ENCODE data around the gene CDCA3. TPM values are rescaled to one million over a fixed set of nuclear protein-coding genes. Genes with fewer than 3 reads are reported as not detected.

The CDCA3 gene
- polyA plus RNA-seq, 1 experiment, result 11.6 TPM

GRCh38 chr12:6833189-6833890 lies 17.7 kb downstream of the CDCA3 start:
- no peak for DNase-seq (ENCODE audit: low read depth, low spot score)
- TF ChIP-seq CTCF (IDR thresholded peaks at IDR 0.05; ENCODE audit: low read depth, low read length), result no peak
- no peak overlapping the region for H3K4me3 ChIP-seq (ENCODE audit: low read depth, low read length)
- H3K27ac ChIP-seq (ENCODE audit: low read depth, low read length), result no peak overlapping the region
- POLR2A ChIA-PET, result interaction anchor here (0.5 kb wide), 1 partner anchor 498 kb away, joined by 3 read pairs; no protein-coding TSS in a partner anchor
- no peaks in the 10 kb centered on the region for H3K27me3 ChIP-seq (ENCODE audit: control insufficient read depth, insufficient read depth, low read length)
- CTCF ChIA-PET, result interaction anchor here (0.5 to 3.0 kb wide), 5 partner anchors 8 to 98 kb away, joined by 3 to 27 read pairs (median 5); partner anchors contain the start of genes MLF2 and SPSB2
- no peaks in the 10 kb centered on the region; the same call in 1 of the 2 replicates for H3K9me3 ChIP-seq (ENCODE audit: control insufficient read depth, insufficient read depth, low read length)

GRCh38 chr12:6832125-6832524 lies 19.0 kb downstream of the CDCA3 start:
- Histone ChIP-seq H3K27ac (ENCODE audit: low read depth, low read length) (no peak overlapping the region), H3K9me3 (ENCODE audit: control insufficient read depth, insufficient read depth, low read length) (no peaks in the 10 kb centered on the region; the same call in 1 of the 2 replicates), H3K4me3 (ENCODE audit: low read depth, low read length) (no peak overlapping the region), H3K27me3 (ENCODE audit: control insufficient read depth, insufficient read depth, low read length) (no peaks in the 10 kb centered on the region)
- ChIA-PET POLR2A (interaction anchor here (0.6 to 1.0 kb wide), 2 partner anchors 20 to 183 kb away, joined by 3 to 4 read pairs; partner anchors contain the start of gene USP5), CTCF (interaction anchor here (1.0 to 2.3 kb wide), 4 partner anchors 37 to 295 kb away, joined by 3 to 9 read pairs (median 4); partner anchors contain the start of genes MLF2 and PTMS)
- DNase-seq (ENCODE audit: low read depth, low spot score), result no peak
- no peak for TF ChIP-seq CTCF (IDR thresholded peaks at IDR 0.05; ENCODE audit: low read depth, low read length)

- Histone ChIP-seq H3K27ac (ENCODE audit: low read depth, low read length) (no peak overlapping the region), H3K27me3 (ENCODE audit: control insufficient read depth, insufficient read depth, low read length) (no peaks in the 10 kb centered on the region), H3K4me3 (ENCODE audit: low read depth, low read length) (no peak overlapping the region), H3K9me3 (ENCODE audit: control insufficient read depth, insufficient read depth, low read length) (no peaks in the 10 kb centered on the region; the same call in 1 of the 2 replicates)
- DNase-seq (ENCODE audit: low read depth, low spot score), result no peak
- TF ChIP-seq CTCF (IDR thresholded peaks at IDR 0.05; ENCODE audit: low read depth, low read length), result no peak
- ChIA-PET CTCF (interaction anchor here (1.0 to 2.3 kb wide), 3 partner anchors 38 to 294 kb away, joined by 3 to 9 read pairs (median 3); partner anchors contain the start of gene MLF2), POLR2A (interaction anchor here (1.0 kb wide), 1 partner anchor 21 kb away, joined by 3 read pairs; the partner anchor contains the start of gene USP5)
These were observed 19.6 kb downstream of the CDCA3 start for GRCh38 chr12:6831450-6831995.

- Histone ChIP-seq H3K27ac (ENCODE audit: low read depth, low read length) (no peak overlapping the region), H3K4me3 (ENCODE audit: low read depth, low read length) (no peak overlapping the region), H3K9me3 (ENCODE audit: control insufficient read depth, insufficient read depth, low read length) (no peaks in the 10 kb centered on the region; the same call in 1 of the 2 replicates), H3K27me3 (ENCODE audit: control insufficient read depth, insufficient read depth, low read length) (no peaks in the 10 kb centered on the region)
- DNase-seq (ENCODE audit: low read depth, low spot score), result no peak
- ChIA-PET CTCF (interaction anchor here (11.8 kb wide), 1 partner anchor 78 kb away, joined by 165 read pairs; the partner anchor contains the start of gene MLF2), POLR2A (interaction anchor here (0.8 to 3.6 kb wide), 4 partner anchors 10 to 77 kb away, joined by 3 to 14 read pairs (median 5); partner anchors contain the start of genes CDCA3, GNB3 and USP5)
- no peak for TF ChIP-seq CTCF (IDR thresholded peaks at IDR 0.05; ENCODE audit: low read depth, low read length)
These were observed 20.1 kb downstream of the CDCA3 start for GRCh38 chr12:6830999-6831398.
